GM18858 (cell line): ENCODE results near the gene EPN1.

Experiments used
- ATAC-seq: cut with Tn5 transposase; IDR thresholded peaks from one replicate; pipeline ENCODE4 v1.9.1; 2021; ENCODE audit not compliant: unreplicated experiment

The EPN1 gene

GRCh38 chr19:55674841-55675660 is at the start of gene EPN1:
Gene EPN1, plus strand, starts transcription at chr19:55675226. Its CDS starts 3,402 bp downstream, at chr19:55678628.
- peak; percentile 51 for ATAC-seq

GRCh38 chr19:55626350-55626749 is 48.7 kb upstream of the EPN1 start:
- no peak for ATAC-seq

GRCh38 chr19:55632463-55632834 is 42.6 kb upstream of the EPN1 start:
- ATAC-seq, result no peak

GRCh38 chr19:55633861-55634260 is 41.2 kb upstream of the EPN1 start:
- no peak for ATAC-seq

GRCh38 chr19:55635334-55635717 is 39.7 kb upstream of the EPN1 start:
- no peak for ATAC-seq

GRCh38 chr19:55635856-55636440 is 39.1 kb upstream of the EPN1 start:
- ATAC-seq, result no peak

GRCh38 chr19:55636723-55637122 is 38.3 kb upstream of the EPN1 start:
- ATAC-seq, result no peak

- no peak for ATAC-seq
Observed at GRCh38 chr19:55637534-55637933, 37.5 kb upstream of the EPN1 start.

GRCh38 chr19:55638864-55639359 is 36.1 kb upstream of the EPN1 start:
- no peak for ATAC-seq

GRCh38 chr19:55640043-55640576 is 34.9 kb upstream of the EPN1 start:
- no peak for ATAC-seq

GRCh38 chr19:55640577-55641425 is 34.2 kb upstream of the EPN1 start, which contains the start of gene ZNF580:
Gene ZNF580, plus strand, starts transcription at chr19:55641002. Its CDS starts 1,507 bp downstream, at chr19:55642509.
- ATAC-seq, result no peak

GRCh38 chr19:55641426-55642152 is 33.4 kb upstream of the EPN1 start:
- ATAC-seq, result no peak

- no peak for ATAC-seq
Observed at GRCh38 chr19:55642153-55643002, 32.6 kb upstream of the EPN1 start.

- no peak for ATAC-seq
Observed at GRCh38 chr19:55643003-55643886, 31.8 kb upstream of the EPN1 start, which contains the start of gene ZNF581. Gene ZNF581, plus strand, starts transcription at chr19:55643649. Its CDS starts 923 bp downstream, at chr19:55644572.

- ATAC-seq, result no peak
Observed at GRCh38 chr19:55643887-55644176, 31.2 kb upstream of the EPN1 start.

GRCh38 chr19:55644191-55644833 is 30.7 kb upstream of the EPN1 start:
- ATAC-seq, result no peak

GRCh38 chr19:55644842-55645511 is 30.0 kb upstream of the EPN1 start:
- no peak for ATAC-seq

GRCh38 chr19:55645512-55645881 is 29.5 kb upstream of the EPN1 start:
- ATAC-seq, result no peak
